K562 (cell line): Measurements from ENCODE around the gene CD164L2. TPM values are rescaled to one million over a fixed set of nuclear protein-coding genes. Genes with fewer than 3 reads are reported as not detected.

Experiments used
- CBX8 ChIP-seq: fragments of 200-600 bp; sonication (generic); IDR thresholded peaks from 2 replicates; pipeline ENCODE4 v1.6.1; 2012; ENCODE audit warnings: borderline replicate concordance, mixed run types, low read depth, mild to moderate bottlenecking, moderate library complexity, mixed read lengths, low read length, control low read depth, inconsistent platforms; ENCODE audit not compliant: poor library complexity, severe bottlenecking; ENCODE audit errors: extremely low read depth
- DIDO1 ChIP-seq: fragments of 450-650 bp; IDR thresholded peaks from 2 replicates; pipeline ENCODE4 v1.6.1; 2016; ENCODE audit warnings: low read depth, missing biosample characterization, missing genetic modification characterization
- ETS2 ChIP-seq: IDR thresholded peaks from 2 replicates; pipeline ENCODE4 v1.6.1; 2016; ENCODE audit warnings: borderline replicate concordance, missing genetic modification characterization, mild to moderate bottlenecking, moderate library complexity, missing compliant biosample characterization; ENCODE audit not compliant: poor library complexity, severe bottlenecking
- HCFC1 ChIP-seq: IDR thresholded peaks from 2 replicates; pipeline ENCODE4 v1.6.1; 2012; ENCODE audit warnings: low read depth, low read length, improper control_type of control experiment
- SMARCA5 ChIP-seq: fragments of 450-650 bp; IDR thresholded peaks from 2 replicates; pipeline ENCODE4 v1.6.1; 2016
- SMC3 ChIP-seq: conservative IDR thresholded peaks from 2 replicates; pipeline ENCODE4 v1.6.1; 2011; ENCODE audit warnings: low read depth, low read length, improper control_type of control experiment; ENCODE audit not compliant: insufficient read depth
- SUPT5H ChIP-seq: fragments of 450-650 bp; IDR thresholded peaks from 2 replicates; pipeline ENCODE4 v1.6.1; 2016
- YBX1 ChIP-seq: fragments of 450-650 bp; IDR thresholded peaks from 2 replicates; pipeline ENCODE4 v1.7.1; 2016; ENCODE audit warnings: mild to moderate bottlenecking
- ZNF431 ChIP-seq: sonication (generic); formaldehyde crosslinking; IDR thresholded peaks from 2 replicates; pipeline ENCODE4 v1.8.0; 2022; ENCODE audit warnings: mild to moderate bottlenecking, missing genetic modification reagents
- ZNF766 ChIP-seq: fragments of 200-800 bp; sonication (Bioruptor generic); conservative IDR thresholded peaks from 2 replicates; pipeline ENCODE4 v1.6.1; 2016; ENCODE audit warnings: missing genetic modification characterization, missing compliant biosample characterization
- polyA plus RNA-seq, 8 experiments: library from polyadenylated mRNA; depleted of rRNA in 4 of 8; stranded (reverse) in 5 of 8; unstranded in 3 of 8; fragments of >200 nt; fragmentation: Nextera tagmentation in 2 of 8; fragmentation: Illumina TruSeq in 1 of 8; extraction: Ambion mirVana in 2 of 8; extraction: Trizol in 1 of 8; gene quantifications; 2 replicates each; pipeline versions ENCODE4 v1.2.1 to v1.2.3, GENCODE V29; 2011 to 2014; ENCODE audit warnings: inconsistent platforms in 1 of 8, missing spikeins in 1 of 8
- total RNA-seq, 7 experiments: library from RNA; depleted of rRNA in 6 of 7; stranded (reverse); fragments of >200 nt in 6 of 7; fragmentation: Illumina TruSeq in 2 of 7; extraction: Trizol in 2 of 7; gene quantifications; 2 replicates each; pipeline versions ENCODE4 v1.2.1 to v1.2.3, GENCODE V29; 2011 to 2021; ENCODE audit warnings: low replicate concordance in 1 of 7
- TF ChIP-seq, protein P1 (sequence below): sonication (generic); formaldehyde crosslinking; IDR thresholded peaks from 2 replicates; pipeline ENCODE4 v1.8.0; 2023; ENCODE audit warnings: mild to moderate bottlenecking, missing genetic modification reagents
- TF ChIP-seq, protein P2 (sequence below): fragments of 450-650 bp; IDR thresholded peaks from 2 replicates; pipeline ENCODE4 v1.6.1; 2014; ENCODE audit warnings: low read depth, mild to moderate bottlenecking, moderate library complexity, borderline replicate concordance
- TF ChIP-seq, protein P3 (sequence below): sonication (generic); formaldehyde crosslinking; IDR thresholded peaks from 2 replicates; pipeline ENCODE4 v1.8.0; 2022; ENCODE audit warnings: mild to moderate bottlenecking, missing genetic modification reagents
- TF ChIP-seq, protein P4 (sequence below): fragments of 450-650 bp; IDR thresholded peaks from 2 replicates; pipeline ENCODE4 v1.6.1; 2017; ENCODE audit warnings: antibody characterized with exemption

Gene CD164L2
- total and polyA plus RNA-seq, 9 of the 15 experiments (the other 6 are each of a cell fraction or from before 2014, with no cell fraction given), result 0.08 to 0.92 (median 0.38) TPM; not detected in 1

DNA sequence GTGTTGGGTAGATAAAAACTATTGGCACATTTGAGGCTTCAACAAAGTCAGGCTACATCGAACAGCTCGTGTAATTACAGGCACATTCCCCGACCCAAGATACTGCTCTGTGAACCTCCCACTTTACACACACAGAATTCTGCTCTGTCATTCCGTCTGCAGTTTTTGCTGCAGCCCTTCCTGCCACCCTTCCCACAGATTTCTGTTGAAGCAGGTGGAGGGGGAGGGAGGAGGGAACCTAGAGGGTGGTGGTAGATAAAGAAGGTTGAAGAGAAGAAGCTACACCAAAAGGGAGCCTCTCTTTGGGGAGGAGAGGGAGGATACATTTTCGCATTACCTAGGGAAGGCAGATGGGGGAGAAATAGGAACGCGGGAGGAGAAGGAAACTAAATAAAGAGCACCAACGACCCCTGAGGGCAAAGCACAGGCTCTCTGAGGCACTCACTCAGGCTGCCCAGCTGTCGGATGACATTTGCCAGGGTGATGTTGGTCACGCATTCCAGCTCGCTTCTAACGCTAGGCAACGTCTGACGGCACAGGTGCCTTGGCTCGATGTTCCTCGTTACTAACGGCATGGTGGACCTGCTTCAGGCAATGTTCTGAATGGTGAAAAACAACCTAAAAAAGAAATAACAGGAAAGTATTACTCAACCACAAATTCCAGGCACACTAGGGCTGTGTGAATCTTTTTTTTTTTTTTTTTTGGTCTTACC is 45.3 kb upstream of the CD164L2 start (continued):
- TF ChIP-seq, protein P1, sequence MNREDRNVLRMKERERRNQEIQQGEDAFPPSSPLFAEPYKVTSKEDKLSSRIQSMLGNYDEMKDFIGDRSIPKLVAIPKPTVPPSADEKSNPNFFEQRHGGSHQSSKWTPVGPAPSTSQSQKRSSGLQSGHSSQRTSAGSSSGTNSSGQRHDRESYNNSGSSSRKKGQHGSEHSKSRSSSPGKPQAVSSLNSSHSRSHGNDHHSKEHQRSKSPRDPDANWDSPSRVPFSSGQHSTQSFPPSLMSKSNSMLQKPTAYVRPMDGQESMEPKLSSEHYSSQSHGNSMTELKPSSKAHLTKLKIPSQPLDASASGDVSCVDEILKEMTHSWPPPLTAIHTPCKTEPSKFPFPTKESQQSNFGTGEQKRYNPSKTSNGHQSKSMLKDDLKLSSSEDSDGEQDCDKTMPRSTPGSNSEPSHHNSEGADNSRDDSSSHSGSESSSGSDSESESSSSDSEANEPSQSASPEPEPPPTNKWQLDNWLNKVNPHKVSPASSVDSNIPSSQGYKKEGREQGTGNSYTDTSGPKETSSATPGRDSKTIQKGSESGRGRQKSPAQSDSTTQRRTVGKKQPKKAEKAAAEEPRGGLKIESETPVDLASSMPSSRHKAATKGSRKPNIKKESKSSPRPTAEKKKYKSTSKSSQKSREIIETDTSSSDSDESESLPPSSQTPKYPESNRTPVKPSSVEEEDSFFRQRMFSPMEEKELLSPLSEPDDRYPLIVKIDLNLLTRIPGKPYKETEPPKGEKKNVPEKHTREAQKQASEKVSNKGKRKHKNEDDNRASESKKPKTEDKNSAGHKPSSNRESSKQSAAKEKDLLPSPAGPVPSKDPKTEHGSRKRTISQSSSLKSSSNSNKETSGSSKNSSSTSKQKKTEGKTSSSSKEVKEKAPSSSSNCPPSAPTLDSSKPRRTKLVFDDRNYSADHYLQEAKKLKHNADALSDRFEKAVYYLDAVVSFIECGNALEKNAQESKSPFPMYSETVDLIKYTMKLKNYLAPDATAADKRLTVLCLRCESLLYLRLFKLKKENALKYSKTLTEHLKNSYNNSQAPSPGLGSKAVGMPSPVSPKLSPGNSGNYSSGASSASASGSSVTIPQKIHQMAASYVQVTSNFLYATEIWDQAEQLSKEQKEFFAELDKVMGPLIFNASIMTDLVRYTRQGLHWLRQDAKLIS (CRISPR knock-in tag), result no peak
- TF ChIP-seq HCFC1 (no peak), SMC3 (0 out of 2 replicates have a peak, but pooled peaks have one; percentile 5), SMARCA5 (peak; percentile 70), DIDO1 (tag) (no peak), CBX8 (no peak), ZNF431 (CRISPR knock-in tag) (0 out of 2 replicates have a peak, but pooled peaks have one; percentile 22), ZNF766 (CRISPR knock-in tag) (peak; percentile 74), YBX1 (no peak), SUPT5H (0 out of 2 replicates have a peak, but pooled peaks have one; percentile 21), ETS2 (no peak)
- TF ChIP-seq, protein P2, sequence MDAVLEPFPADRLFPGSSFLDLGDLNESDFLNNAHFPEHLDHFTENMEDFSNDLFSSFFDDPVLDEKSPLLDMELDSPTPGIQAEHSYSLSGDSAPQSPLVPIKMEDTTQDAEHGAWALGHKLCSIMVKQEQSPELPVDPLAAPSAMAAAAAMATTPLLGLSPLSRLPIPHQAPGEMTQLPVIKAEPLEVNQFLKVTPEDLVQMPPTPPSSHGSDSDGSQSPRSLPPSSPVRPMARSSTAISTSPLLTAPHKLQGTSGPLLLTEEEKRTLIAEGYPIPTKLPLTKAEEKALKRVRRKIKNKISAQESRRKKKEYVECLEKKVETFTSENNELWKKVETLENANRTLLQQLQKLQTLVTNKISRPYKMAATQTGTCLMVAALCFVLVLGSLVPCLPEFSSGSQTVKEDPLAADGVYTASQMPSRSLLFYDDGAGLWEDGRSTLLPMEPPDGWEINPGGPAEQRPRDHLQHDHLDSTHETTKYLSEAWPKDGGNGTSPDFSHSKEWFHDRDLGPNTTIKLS, result no peak
- TF ChIP-seq, protein P3, sequence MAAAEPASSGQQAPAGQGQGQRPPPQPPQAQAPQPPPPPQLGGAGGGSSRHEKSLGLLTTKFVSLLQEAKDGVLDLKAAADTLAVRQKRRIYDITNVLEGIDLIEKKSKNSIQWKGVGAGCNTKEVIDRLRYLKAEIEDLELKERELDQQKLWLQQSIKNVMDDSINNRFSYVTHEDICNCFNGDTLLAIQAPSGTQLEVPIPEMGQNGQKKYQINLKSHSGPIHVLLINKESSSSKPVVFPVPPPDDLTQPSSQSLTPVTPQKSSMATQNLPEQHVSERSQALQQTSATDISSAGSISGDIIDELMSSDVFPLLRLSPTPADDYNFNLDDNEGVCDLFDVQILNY (CRISPR knock-in tag), result no peak
- TF ChIP-seq, protein P4, sequence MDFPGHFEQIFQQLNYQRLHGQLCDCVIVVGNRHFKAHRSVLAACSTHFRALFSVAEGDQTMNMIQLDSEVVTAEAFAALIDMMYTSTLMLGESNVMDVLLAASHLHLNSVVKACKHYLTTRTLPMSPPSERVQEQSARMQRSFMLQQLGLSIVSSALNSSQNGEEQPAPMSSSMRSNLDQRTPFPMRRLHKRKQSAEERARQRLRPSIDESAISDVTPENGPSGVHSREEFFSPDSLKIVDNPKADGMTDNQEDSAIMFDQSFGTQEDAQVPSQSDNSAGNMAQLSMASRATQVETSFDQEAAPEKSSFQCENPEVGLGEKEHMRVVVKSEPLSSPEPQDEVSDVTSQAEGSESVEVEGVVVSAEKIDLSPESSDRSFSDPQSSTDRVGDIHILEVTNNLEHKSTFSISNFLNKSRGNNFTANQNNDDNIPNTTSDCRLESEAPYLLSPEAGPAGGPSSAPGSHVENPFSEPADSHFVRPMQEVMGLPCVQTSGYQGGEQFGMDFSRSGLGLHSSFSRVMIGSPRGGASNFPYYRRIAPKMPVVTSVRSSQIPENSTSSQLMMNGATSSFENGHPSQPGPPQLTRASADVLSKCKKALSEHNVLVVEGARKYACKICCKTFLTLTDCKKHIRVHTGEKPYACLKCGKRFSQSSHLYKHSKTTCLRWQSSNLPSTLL, result no peak
